ENCODE data around the gene MEIS3.

Gene MEIS3

DNA sequence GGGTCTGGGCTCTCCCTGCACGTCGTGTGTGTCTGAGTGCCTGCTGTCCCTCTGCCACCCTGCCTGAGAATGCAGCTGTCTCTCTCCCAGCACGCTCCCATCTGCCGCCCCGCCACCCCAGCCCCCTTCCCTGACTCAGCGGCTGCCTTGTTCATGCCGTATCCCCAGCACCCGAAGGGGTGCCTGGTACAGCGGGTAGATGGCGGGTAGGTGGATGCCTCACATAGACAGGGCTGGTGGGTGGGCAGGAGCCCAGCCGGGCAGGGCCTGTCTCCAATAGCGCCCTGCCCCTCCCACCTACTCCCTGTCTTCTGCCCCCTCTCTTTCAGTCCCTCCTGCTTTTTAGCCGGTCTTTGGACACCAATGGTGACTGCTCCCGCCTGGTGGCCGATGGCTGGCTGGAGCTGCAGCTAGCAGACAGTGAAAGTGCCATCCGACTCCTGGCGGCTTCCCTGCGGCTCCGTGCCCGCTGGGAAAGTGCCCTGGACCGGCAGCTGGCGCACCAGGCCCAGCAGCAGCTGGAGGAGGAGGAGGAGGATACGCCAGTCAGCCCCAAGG is 39.9 kb downstream of the MEIS3 start:
- no peak overlapping the region for H3K4me2 ChIP-seq
- H3K9me3 ChIP-seq (replicated peaks in 1 of 11): no peaks in the 10 kb centered on the region
- H3K4me3 ChIP-seq: no peak overlapping the region
- no peak for TF ChIP-seq Cebpa-rat (IDR thresholded peaks at IDR 0.05)
- peaks cover 0 to 81% (median 34%) of the 10 kb centered on the region in 11 experiments; a peak in 19 of 22 replicates for H4K20me1 ChIP-seq
- peaks cover 15 to 66% (median 27%) of the 10 kb centered on the region in 10 experiments for H3K4me1 ChIP-seq
- H3K9ac ChIP-seq: no peak overlapping the region
- no peak overlapping the region for H3K27ac ChIP-seq
- H3K36me3 ChIP-seq: peaks cover 73 to 87% (median 81%) of the 10 kb centered on the region in 11 experiments
- no peaks in the 10 kb centered on the region for H3K27me3 ChIP-seq

DNA sequence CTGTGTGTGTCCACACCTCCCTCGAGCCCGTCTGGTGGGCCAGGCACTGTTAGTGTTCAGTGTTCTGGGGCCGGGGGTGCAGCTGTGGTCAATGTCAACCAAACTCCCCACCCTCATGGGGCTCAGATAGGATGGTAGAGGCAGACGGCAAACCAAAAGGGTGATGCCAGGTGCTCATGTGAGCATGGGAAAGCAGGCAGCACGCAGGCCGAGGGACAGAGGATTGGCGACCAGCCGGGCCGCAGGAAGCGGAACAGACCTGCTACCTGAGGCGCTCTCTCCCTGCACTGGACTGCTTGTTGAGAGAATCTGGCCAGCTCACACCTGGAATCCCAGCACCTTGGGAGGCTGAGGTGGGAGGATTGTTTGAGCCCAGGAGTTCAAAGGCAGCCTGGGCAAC is 41.1 kb downstream of the MEIS3 start:
- TF ChIP-seq Cebpa-rat (IDR thresholded peaks at IDR 0.05): no peak

DNA sequence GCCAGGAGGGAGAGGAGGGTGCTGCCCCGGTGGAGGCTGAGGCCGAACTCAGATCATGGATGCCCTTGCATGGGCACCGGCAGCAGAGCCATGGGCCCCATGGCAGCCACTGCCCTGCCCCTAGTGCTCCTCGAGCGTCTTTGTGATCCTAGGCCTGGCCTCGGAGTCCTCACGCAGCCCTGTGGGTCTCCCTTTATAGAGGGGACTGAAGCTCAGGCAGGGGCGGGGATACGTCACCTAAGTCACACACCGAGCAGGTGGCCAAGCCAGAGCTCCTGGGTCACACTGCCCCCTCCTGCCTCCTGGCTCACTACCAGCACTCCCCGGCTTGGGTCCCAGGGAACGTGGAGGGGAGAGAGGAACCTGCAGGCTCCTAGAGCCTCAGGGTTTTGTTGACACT is 41.5 kb downstream of the MEIS3 start:
- Histone ChIP-seq H4K20me1 (peaks cover 0 to 87% (median 36%) of the 10 kb centered on the region in 11 experiments; a peak in 20 of 22 replicates), H3K4me3 (no peak overlapping the region), H3K4me2 (no peak overlapping the region), H3K9me3 (replicated peaks in 1 of 11) (no peaks in the 10 kb centered on the region), H3K36me3 (peaks cover 89 to 100% (median 97%) of the 10 kb centered on the region in 11 experiments), H3K27ac (no peak overlapping the region), H3K27me3 (no peaks in the 10 kb centered on the region), H3K4me1 (peaks cover 15 to 62% (median 27%) of the 10 kb centered on the region in 10 experiments), H3K9ac (no peak overlapping the region; a peak in 1 of 22 replicates)
- TF ChIP-seq Cebpa-rat (IDR thresholded peaks at IDR 0.05): no peak

More for the DNA sequence above, 41.1 kb downstream of the MEIS3 start:
- no peak overlapping the region for H3K4me3 ChIP-seq
- no peak overlapping the region; a peak in 1 of 22 replicates for H3K9ac ChIP-seq
- H3K27ac ChIP-seq: no peak overlapping the region
- peaks cover 0 to 86% (median 34%) of the 10 kb centered on the region in 11 experiments; a peak in 20 of 22 replicates for H4K20me1 ChIP-seq
- peaks cover 84 to 99% (median 93%) of the 10 kb centered on the region in 11 experiments for H3K36me3 ChIP-seq
- H3K27me3 ChIP-seq: no peaks in the 10 kb centered on the region
- no peak overlapping the region for H3K4me2 ChIP-seq
- peaks cover 15 to 63% (median 27%) of the 10 kb centered on the region in 10 experiments for H3K4me1 ChIP-seq
- H3K9me3 ChIP-seq (replicated peaks in 1 of 11): no peaks in the 10 kb centered on the region

DNA sequence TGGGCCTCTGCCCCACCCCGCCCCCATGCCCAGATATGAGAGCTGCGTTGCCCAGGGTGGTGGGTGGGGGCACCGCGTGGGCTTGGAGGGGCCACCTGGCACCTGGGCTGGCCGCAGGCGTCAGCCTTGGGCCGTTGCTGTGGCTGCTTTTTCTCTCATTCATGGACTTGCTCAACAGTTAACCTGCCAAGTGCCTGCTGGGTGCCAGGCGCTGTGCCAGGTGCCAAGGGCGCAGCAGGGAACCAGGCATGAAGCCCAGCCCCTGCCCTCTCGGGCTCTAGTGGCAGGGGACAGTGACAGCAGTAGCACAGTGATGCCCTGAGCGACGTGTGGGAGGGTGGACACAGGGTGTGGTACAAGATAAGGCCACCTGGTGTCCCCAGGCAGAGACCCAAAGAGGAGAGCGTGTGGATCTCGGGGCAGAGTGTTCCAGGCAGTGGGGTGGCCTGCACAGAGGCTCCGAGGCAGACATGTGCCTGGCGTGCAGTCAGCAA is 42.1 kb downstream of the MEIS3 start:
- no peak overlapping the region for H3K4me3 ChIP-seq
- peaks cover 0 to 87% (median 35%) of the 10 kb centered on the region in 11 experiments; a peak in 20 of 22 replicates for H4K20me1 ChIP-seq
- no peak overlapping the region for H3K4me2 ChIP-seq
- H3K27ac ChIP-seq: no peak overlapping the region
- no peaks in the 10 kb centered on the region for H3K27me3 ChIP-seq
- H3K36me3 ChIP-seq: peaks cover 91 to 100% (median 99%) of the 10 kb centered on the region in 11 experiments
- peaks cover 15 to 57% (median 24%) of the 10 kb centered on the region in 10 experiments for H3K4me1 ChIP-seq
- no peak for TF ChIP-seq Cebpa-rat (IDR thresholded peaks at IDR 0.05)
- no peak overlapping the region for H3K9ac ChIP-seq
- H3K9me3 ChIP-seq (replicated peaks in 1 of 11): no peaks in the 10 kb centered on the region

DNA sequence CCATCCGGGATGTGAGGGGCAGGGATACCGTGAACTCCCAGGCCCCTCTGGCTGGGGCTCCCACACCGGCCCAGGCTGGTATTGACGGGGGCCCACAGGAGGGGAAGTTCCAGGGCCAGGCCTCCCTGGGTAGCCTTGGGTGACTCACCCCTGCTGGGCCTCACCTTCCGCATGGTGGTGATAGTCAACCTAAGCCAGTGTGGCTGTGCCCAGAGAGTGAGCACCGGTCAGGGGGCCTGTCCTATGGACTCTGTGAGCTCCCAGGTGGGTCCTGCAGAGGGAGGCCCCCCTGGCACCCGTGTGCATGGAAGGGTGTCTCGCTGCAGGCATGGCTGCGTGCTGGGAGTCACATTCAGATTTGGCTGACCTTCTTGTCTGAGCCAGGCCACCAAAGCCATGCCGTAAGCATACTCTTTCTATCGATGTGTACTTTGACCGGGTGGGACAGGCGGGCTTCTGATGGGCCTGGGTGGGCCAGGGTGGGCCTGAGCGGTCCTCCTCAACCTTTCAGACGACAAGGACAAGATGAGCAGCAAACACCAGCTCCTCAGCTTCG is 42.7 kb downstream of the MEIS3 start:
- peaks cover 91 to 100% (median 99%) of the 10 kb centered on the region in 11 experiments for H3K36me3 ChIP-seq
- peak overlapping the region in 2 of 11 experiments; percentile 11 to 24; a peak in 2 of 22 replicates for H3K9ac ChIP-seq

DNA sequence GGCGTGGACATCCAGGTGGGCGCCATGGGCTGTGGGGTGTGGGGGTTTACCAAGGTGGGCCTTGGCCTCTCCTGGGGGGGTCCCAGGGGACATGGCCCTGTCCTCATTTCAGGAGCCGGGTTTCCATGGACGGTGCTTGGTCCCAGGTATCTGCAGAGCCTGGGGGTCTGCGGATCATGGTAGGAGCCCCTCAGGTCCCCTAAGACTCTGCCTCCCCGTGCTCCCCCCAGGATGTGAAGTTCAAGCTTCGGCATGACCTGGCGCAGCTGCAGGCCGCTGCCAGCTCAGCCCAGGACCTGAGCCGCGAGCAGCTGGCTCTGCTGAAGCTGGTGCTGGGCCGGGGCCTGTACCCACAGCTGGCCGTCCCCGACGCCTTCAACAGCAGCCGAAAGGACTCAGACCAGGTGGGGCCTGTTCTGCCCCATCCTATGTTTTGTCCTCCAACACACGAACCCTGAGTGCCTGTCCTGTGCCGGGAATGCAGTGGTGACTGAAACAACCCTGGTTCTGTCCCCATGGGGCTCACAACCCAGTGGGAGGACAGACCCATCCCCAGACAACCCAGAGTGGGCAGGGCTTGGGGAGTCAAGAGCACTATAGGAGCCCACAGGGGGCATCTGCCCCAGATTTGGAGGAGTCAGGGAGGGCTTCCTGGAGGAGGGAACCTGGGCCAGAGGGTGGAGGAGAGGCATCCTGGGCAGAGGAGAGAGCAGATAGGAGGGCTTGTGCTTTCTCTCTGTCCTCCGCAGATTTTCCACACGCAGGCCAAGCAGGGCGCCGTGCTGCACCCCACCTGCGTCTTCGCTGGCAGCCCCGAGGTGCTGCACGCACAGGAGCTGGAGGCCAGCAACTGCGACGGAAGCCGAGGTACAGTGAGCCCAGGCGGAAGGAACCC is 43.4 kb downstream of the MEIS3 start:
- peak overlapping the region in 2 of 11 experiments; percentile 9 to 22; a peak in 1 of 22 replicates for H3K4me2 ChIP-seq
- peaks cover 0 to 86% (median 29%) of the 10 kb centered on the region in 11 experiments; a peak in 17 of 22 replicates for H4K20me1 ChIP-seq
- H3K27ac ChIP-seq: peak overlapping the region in 1 of 11 experiments; percentile 9; a peak in 1 of 22 replicates
- peaks cover 89 to 100% (median 99%) of the 10 kb centered on the region in 11 experiments for H3K36me3 ChIP-seq
- H3K9ac ChIP-seq: peak overlapping the region in 2 of 11 experiments; percentile 11 to 24; a peak in 2 of 22 replicates
- no peak overlapping the region for H3K4me3 ChIP-seq
- TF ChIP-seq Cebpa-rat (IDR thresholded peaks at IDR 0.05): no peak
- no peaks in the 10 kb centered on the region for H3K27me3 ChIP-seq
- peaks cover 4 to 56% (median 14%) of the 10 kb centered on the region in 10 experiments; a peak in 18 of 20 replicates for H3K4me1 ChIP-seq
- H3K9me3 ChIP-seq (replicated peaks in 1 of 11): no peaks in the 10 kb centered on the region

More for the DNA sequence above, 42.7 kb downstream of the MEIS3 start:
- Histone ChIP-seq H3K27ac (0 out of 22 replicates have a peak overlapping the region, but pooled peaks of 1 of the 11 experiments have one; percentile 9), H4K20me1 (peaks cover 0 to 87% (median 31%) of the 10 kb centered on the region in 11 experiments; a peak in 20 of 22 replicates), H3K4me1 (peaks cover 11 to 56% (median 18%) of the 10 kb centered on the region in 10 experiments), H3K4me2 (peak overlapping the region in 2 of 11 experiments; percentile 9 to 22; a peak in 1 of 22 replicates), H3K27me3 (no peaks in the 10 kb centered on the region), H3K4me3 (no peak overlapping the region), H3K9me3 (replicated peaks in 1 of 11) (no peaks in the 10 kb centered on the region)
- TF ChIP-seq Cebpa-rat (IDR thresholded peaks at IDR 0.05): no peak

DNA sequence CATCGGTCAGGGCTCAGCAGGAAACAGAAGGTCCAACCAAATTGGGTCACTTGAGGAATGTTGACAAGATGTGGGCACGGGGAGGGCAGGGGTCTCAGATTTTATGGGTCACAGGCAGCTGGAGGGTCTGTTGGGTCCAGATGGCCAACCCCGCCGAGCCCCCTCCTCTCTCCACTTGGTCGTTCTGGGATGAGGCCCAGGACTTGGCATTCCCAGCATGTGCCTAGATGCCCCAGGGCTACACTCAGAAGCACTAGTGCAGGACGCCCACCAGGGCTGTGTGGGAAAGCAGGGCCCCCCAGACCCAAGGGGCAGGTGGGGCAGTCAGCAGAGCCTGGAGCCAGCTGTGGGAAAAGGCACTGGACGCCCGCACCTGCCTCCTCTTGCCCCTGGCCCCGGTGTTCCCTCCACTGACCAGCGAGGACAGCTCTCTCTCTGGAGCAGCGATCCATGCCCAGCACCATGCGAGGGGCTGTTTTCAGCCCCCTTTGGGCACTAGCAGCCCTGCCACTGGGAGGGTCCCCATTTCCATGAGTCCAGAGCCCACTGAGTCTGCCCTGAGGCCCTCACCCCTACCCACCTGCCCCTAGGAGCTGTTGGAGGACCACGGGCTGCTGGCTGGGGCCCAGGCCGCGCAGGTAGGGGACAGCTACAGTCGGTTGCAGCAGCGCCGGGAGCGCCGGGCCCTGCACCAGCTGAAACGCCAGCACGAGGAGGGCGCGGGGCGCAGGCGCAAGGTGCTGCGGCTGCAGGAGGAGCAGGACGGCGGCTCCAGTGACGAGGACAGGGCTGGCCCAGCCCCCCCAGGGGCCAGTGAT is 44.2 kb downstream of the MEIS3 start:
- H3K9ac ChIP-seq: no peak overlapping the region
- H4K20me1 ChIP-seq: peaks cover 0 to 90% (median 31%) of the 10 kb centered on the region in 11 experiments; a peak in 18 of 22 replicates
- no peak overlapping the region for H3K27ac ChIP-seq
- TF ChIP-seq Cebpa-rat (IDR thresholded peaks at IDR 0.05): no peak
- H3K4me1 ChIP-seq: peaks cover 0 to 56% (median 16%) of the 10 kb centered on the region in 10 experiments; a peak in 15 of 20 replicates
- H3K4me2 ChIP-seq: no peak overlapping the region
- no peaks in the 10 kb centered on the region for H3K9me3 ChIP-seq (replicated peaks in 1 of 11)
- H3K36me3 ChIP-seq: peaks cover 85 to 100% (median 98%) of the 10 kb centered on the region in 11 experiments
- no peak overlapping the region for H3K4me3 ChIP-seq
- no peaks in the 10 kb centered on the region for H3K27me3 ChIP-seq
